ENCODE results near the gene PPP2R2B.

Gene PPP2R2B

GRCh38 chr5:146872188-146872587 is 6.4 kb downstream of the PPP2R2B start:
- Histone ChIP-seq H3K9me3 (ENCODE audit: control insufficient read depth, low read length) (no peaks in the 10 kb centered on the region), H3K79me1 (replicated peaks; ENCODE audit: low read length, poor library complexity, severe bottlenecking) (no peaks in the 10 kb centered on the region), H2BK120ac (ENCODE audit: low read depth, low read length) (no peak overlapping the region), H2BK5ac (ENCODE audit: low read depth, low read length, poor library complexity, severe bottlenecking) (no peak overlapping the region), H3K23ac (ENCODE audit: low read length in 2 of 2) (no peak overlapping the region), H2AK5ac (ENCODE audit: low read length, severe bottlenecking) (no peak overlapping the region), H2AFZ (ENCODE audit: low read depth, low read length) (no peak overlapping the region), H2BK12ac (ENCODE audit: low read length in 2 of 2) (no peak overlapping the region), H3K4me2 (ENCODE audit: low read length, poor library complexity, severe bottlenecking) (no peak overlapping the region), H4K8ac (ENCODE audit: low read length) (no peak overlapping the region), H4K91ac (ENCODE audit: low read length) (no peak overlapping the region), H2BK15ac (ENCODE audit: low read depth, poor library complexity, severe bottlenecking) (no peak overlapping the region), H3K4ac (ENCODE audit: low read depth in 1 of 2, low read length in 2 of 2) (no peak overlapping the region), H3K27ac (ENCODE audit: low read length, poor library complexity, severe bottlenecking) (no peak overlapping the region), H3K4me1 (ENCODE audit: control insufficient read depth, insufficient read depth, low read depth, low read length) (peaks cover 4% of the 10 kb centered on the region), H3K9ac (ENCODE audit: low read length) (no peak overlapping the region), H3K36me3 (ENCODE audit: control insufficient read depth in 1 of 2, insufficient read depth in 2 of 2, low read depth in 1 of 2, low read length in 2 of 2) (no peaks in the 10 kb centered on the region), H3K14ac (ENCODE audit: low read length in 2 of 2) (no peak overlapping the region), H3K18ac (ENCODE audit: low read depth in 1 of 2, low read length in 2 of 2) (no peak overlapping the region), H3K4me3 (ENCODE audit: insufficient read depth in 1 of 2, low read depth in 1 of 2, low read length in 2 of 2) (no peak overlapping the region), H3K27me3 (ENCODE audit: control insufficient read depth in 1 of 2, insufficient read depth in 1 of 2, low read length in 2 of 2) (peaks cover 8 to 21% of the 10 kb centered on the region in 2 experiments)
- DNase-seq: no peak
- 44% methylated on average over 1 of the region's 1 CpG for WGBS

GRCh38 chr5:146867996-146868708 is 10.4 kb downstream of the PPP2R2B start:
- H3K9ac ChIP-seq (ENCODE audit: low read length): no peak overlapping the region
- DNase-seq: no peak
- H3K79me1 ChIP-seq (replicated peaks; ENCODE audit: low read length, poor library complexity, severe bottlenecking): no peaks in the 10 kb centered on the region
- no peak overlapping the region for H3K4me2 ChIP-seq (ENCODE audit: low read length, poor library complexity, severe bottlenecking)
- no peak overlapping the region for H4K8ac ChIP-seq (ENCODE audit: low read length)
- no peak overlapping the region for H2AK5ac ChIP-seq (ENCODE audit: low read length, severe bottlenecking)
- WGBS: no CpG with 5 or more reads among the region's 1 CpG
- no peak overlapping the region for H2BK5ac ChIP-seq (ENCODE audit: low read depth, low read length, poor library complexity, severe bottlenecking)
- no peak overlapping the region for H2BK15ac ChIP-seq (ENCODE audit: low read depth, poor library complexity, severe bottlenecking)
- H3K36me3 ChIP-seq (ENCODE audit: control insufficient read depth in 1 of 2, insufficient read depth in 2 of 2, low read depth in 1 of 2, low read length in 2 of 2): no peaks in the 10 kb centered on the region
- H3K4me3 ChIP-seq (ENCODE audit: insufficient read depth in 1 of 2, low read depth in 1 of 2, low read length in 2 of 2): no peak overlapping the region
- H3K14ac ChIP-seq (ENCODE audit: low read length in 2 of 2): no peak overlapping the region
- H3K27ac ChIP-seq (ENCODE audit: low read length, poor library complexity, severe bottlenecking): no peak overlapping the region
- no peak overlapping the region for H2BK12ac ChIP-seq (ENCODE audit: low read length in 2 of 2)
- no peak overlapping the region for H2BK120ac ChIP-seq (ENCODE audit: low read depth, low read length)
- no peaks in the 10 kb centered on the region for H3K9me3 ChIP-seq (ENCODE audit: control insufficient read depth, low read length)
- H2AFZ ChIP-seq (ENCODE audit: low read depth, low read length): no peak overlapping the region
- no peak overlapping the region for H3K23ac ChIP-seq (ENCODE audit: low read length in 2 of 2)
- no peaks in the 10 kb centered on the region for H3K27me3 ChIP-seq (ENCODE audit: control insufficient read depth in 1 of 2, insufficient read depth in 1 of 2, low read length in 2 of 2)
- H3K18ac ChIP-seq (ENCODE audit: low read depth in 1 of 2, low read length in 2 of 2): no peak overlapping the region
- H3K4me1 ChIP-seq (ENCODE audit: control insufficient read depth, insufficient read depth, low read depth, low read length): no peaks in the 10 kb centered on the region
- no peak overlapping the region for H4K91ac ChIP-seq (ENCODE audit: low read length)
- H3K4ac ChIP-seq (ENCODE audit: low read depth in 1 of 2, low read length in 2 of 2): no peak overlapping the region

- H2BK12ac ChIP-seq (ENCODE audit: low read length in 2 of 2): no peak overlapping the region
- H3K18ac ChIP-seq (ENCODE audit: low read depth in 1 of 2, low read length in 2 of 2): no peak overlapping the region
- WGBS: no CpG with 5 or more reads among the region's 2 CpGs
- H3K4me3 ChIP-seq (ENCODE audit: insufficient read depth in 1 of 2, low read depth in 1 of 2, low read length in 2 of 2): no peak overlapping the region
- no peak overlapping the region for H3K23ac ChIP-seq (ENCODE audit: low read length in 2 of 2)
- no peak overlapping the region for H2BK15ac ChIP-seq (ENCODE audit: low read depth, poor library complexity, severe bottlenecking)
- no peak overlapping the region for H3K27ac ChIP-seq (ENCODE audit: low read length, poor library complexity, severe bottlenecking)
- H3K36me3 ChIP-seq (ENCODE audit: control insufficient read depth in 1 of 2, insufficient read depth in 2 of 2, low read depth in 1 of 2, low read length in 2 of 2): no peaks in the 10 kb centered on the region
- H3K14ac ChIP-seq (ENCODE audit: low read length in 2 of 2): no peak overlapping the region
- no peak for DNase-seq
- no peak overlapping the region for H4K91ac ChIP-seq (ENCODE audit: low read length)
- no peak overlapping the region for H4K8ac ChIP-seq (ENCODE audit: low read length)
- no peaks in the 10 kb centered on the region for H3K9me3 ChIP-seq (ENCODE audit: control insufficient read depth, low read length)
- no peak overlapping the region for H3K4ac ChIP-seq (ENCODE audit: low read depth in 1 of 2, low read length in 2 of 2)
- H3K9ac ChIP-seq (ENCODE audit: low read length): no peak overlapping the region
- no peak overlapping the region for H2AK5ac ChIP-seq (ENCODE audit: low read length, severe bottlenecking)
- no peak overlapping the region for H2BK5ac ChIP-seq (ENCODE audit: low read depth, low read length, poor library complexity, severe bottlenecking)
- H3K79me1 ChIP-seq (replicated peaks; ENCODE audit: low read length, poor library complexity, severe bottlenecking): no peaks in the 10 kb centered on the region
- H2AFZ ChIP-seq (ENCODE audit: low read depth, low read length): no peak overlapping the region
- no peak overlapping the region for H3K4me2 ChIP-seq (ENCODE audit: low read length, poor library complexity, severe bottlenecking)
- H2BK120ac ChIP-seq (ENCODE audit: low read depth, low read length): no peak overlapping the region
- H3K27me3 ChIP-seq (ENCODE audit: control insufficient read depth in 1 of 2, insufficient read depth in 1 of 2, low read length in 2 of 2): no peaks in the 10 kb centered on the region
- H3K4me1 ChIP-seq (ENCODE audit: control insufficient read depth, insufficient read depth, low read depth, low read length): no peaks in the 10 kb centered on the region
Observed at GRCh38 chr5:146866263-146866662, 12.3 kb downstream of the PPP2R2B start.

- WGBS: 100% methylated on average over 1 of the region's 1 CpG
- no peak overlapping the region for H2BK15ac ChIP-seq (ENCODE audit: low read depth, poor library complexity, severe bottlenecking)
Observed at GRCh38 chr5:146862641-146863040, 15.9 kb downstream of the PPP2R2B start.

More at GRCh38 chr5:146862641-146863040, 15.9 kb downstream of the PPP2R2B start:
- Histone ChIP-seq H2BK120ac (ENCODE audit: low read depth, low read length) (no peak overlapping the region), H4K8ac (ENCODE audit: low read length) (no peak overlapping the region), H3K4me1 (ENCODE audit: control insufficient read depth, insufficient read depth, low read depth, low read length) (no peaks in the 10 kb centered on the region), H2AFZ (ENCODE audit: low read depth, low read length) (no peak overlapping the region), H3K9me3 (ENCODE audit: control insufficient read depth, low read length) (no peaks in the 10 kb centered on the region), H2AK5ac (ENCODE audit: low read length, severe bottlenecking) (no peak overlapping the region), H3K27me3 (ENCODE audit: control insufficient read depth in 1 of 2, insufficient read depth in 1 of 2, low read length in 2 of 2) (no peaks in the 10 kb centered on the region), H3K18ac (ENCODE audit: low read depth in 1 of 2, low read length in 2 of 2) (no peak overlapping the region), H2BK5ac (ENCODE audit: low read depth, low read length, poor library complexity, severe bottlenecking) (no peak overlapping the region), H3K79me1 (replicated peaks; ENCODE audit: low read length, poor library complexity, severe bottlenecking) (no peaks in the 10 kb centered on the region), H4K91ac (ENCODE audit: low read length) (no peak overlapping the region), H3K23ac (ENCODE audit: low read length in 2 of 2) (no peak overlapping the region), H3K36me3 (ENCODE audit: control insufficient read depth in 1 of 2, insufficient read depth in 2 of 2, low read depth in 1 of 2, low read length in 2 of 2) (no peaks in the 10 kb centered on the region), H3K4ac (ENCODE audit: low read depth in 1 of 2, low read length in 2 of 2) (no peak overlapping the region), H3K4me2 (ENCODE audit: low read length, poor library complexity, severe bottlenecking) (no peak overlapping the region), H3K14ac (ENCODE audit: low read length in 2 of 2) (no peak overlapping the region), H3K9ac (ENCODE audit: low read length) (no peak overlapping the region), H3K27ac (ENCODE audit: low read length, poor library complexity, severe bottlenecking) (no peak overlapping the region), H3K4me3 (ENCODE audit: insufficient read depth in 1 of 2, low read depth in 1 of 2, low read length in 2 of 2) (no peak overlapping the region), H2BK12ac (ENCODE audit: low read length in 2 of 2) (no peak overlapping the region)
- DNase-seq: no peak

All from mesenchymal stem cell (in vitro differentiated cells and primary cell).